PC-3 (cell line): ENCODE measurements around the gene GALNT13.

ENCODE experiments used
- EZH2 ChIP-seq: fragments of 300-600 bp; sonication (generic); IDR thresholded peaks from one replicate; pipeline ENCODE4 v1.6.1; 2017; ENCODE audit warnings: antibody characterized with exemption, mild to moderate bottlenecking, low read length; ENCODE audit not compliant: unreplicated experiment
- EZH2phosphoT487 ChIP-seq: fragments of 300-600 bp; sonication (generic); IDR thresholded peaks from 2 replicates; pipeline ENCODE4 v1.6.1; 2018; ENCODE audit warnings: mild to moderate bottlenecking, antibody characterized with exemption, low read length, borderline replicate concordance
- TF ChIP-seq, protein P1 (sequence below): fragments of 300-600 bp; sonication (generic); conservative IDR thresholded peaks from 2 replicates; pipeline ENCODE4 v1.5.1; 2017; ENCODE audit warnings: antibody characterized with exemption, low read depth, mild to moderate bottlenecking, low read length

DNA sequence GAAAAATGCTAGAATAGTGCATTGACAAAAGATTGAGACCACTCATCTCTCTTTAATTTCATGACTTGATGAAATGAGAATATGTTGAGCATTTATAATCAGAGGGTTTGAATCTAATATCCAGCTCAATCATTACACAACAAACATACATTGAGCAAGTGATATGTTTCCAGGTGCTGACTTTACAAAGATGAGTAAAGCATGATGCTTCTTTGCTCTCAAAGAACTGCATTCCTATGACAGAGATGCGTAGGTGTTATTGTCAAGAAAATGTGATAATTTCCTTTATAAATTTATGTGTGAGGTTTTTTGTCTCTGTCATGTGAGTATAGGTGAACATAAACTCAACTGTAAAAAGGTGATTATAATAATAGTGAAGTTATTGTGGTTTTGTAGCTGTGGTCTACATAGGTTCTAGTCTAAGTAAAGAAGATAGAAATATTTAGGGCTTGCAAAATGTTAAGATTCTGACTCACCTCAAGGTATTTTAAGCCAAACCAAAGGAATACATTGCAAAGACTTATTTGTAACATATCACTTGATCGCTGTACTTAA, 389.8 kb downstream of the GALNT13 start:
- TF ChIP-seq, protein P1, sequence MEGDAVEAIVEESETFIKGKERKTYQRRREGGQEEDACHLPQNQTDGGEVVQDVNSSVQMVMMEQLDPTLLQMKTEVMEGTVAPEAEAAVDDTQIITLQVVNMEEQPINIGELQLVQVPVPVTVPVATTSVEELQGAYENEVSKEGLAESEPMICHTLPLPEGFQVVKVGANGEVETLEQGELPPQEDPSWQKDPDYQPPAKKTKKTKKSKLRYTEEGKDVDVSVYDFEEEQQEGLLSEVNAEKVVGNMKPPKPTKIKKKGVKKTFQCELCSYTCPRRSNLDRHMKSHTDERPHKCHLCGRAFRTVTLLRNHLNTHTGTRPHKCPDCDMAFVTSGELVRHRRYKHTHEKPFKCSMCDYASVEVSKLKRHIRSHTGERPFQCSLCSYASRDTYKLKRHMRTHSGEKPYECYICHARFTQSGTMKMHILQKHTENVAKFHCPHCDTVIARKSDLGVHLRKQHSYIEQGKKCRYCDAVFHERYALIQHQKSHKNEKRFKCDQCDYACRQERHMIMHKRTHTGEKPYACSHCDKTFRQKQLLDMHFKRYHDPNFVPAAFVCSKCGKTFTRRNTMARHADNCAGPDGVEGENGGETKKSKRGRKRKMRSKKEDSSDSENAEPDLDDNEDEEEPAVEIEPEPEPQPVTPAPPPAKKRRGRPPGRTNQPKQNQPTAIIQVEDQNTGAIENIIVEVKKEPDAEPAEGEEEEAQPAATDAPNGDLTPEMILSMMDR: no peak
- TF ChIP-seq EZH2: no peak
- no peak for TF ChIP-seq EZH2phosphoT487
